ENCODE data around the gene GREB1L.
A peak's percentile ranks its signal among the peaks of the same experiment; 100 is the strongest.
"Not testable (repeated sequence)": the region's sequence is repeated elsewhere in the genome, so short reads cannot be mapped to it uniquely, and the experiment has no call there.

The GREB1L gene

GRCh38 chr18:21242141-21242779 is at the start of gene GREB1L:
Gene GREB1L (plus strand): TSS chr18:21242232. CDS start chr18:21383519, 141,287 bp downstream.
- DNase-seq, result peak; percentile 47

GRCh38 chr18:21192308-21192624 is 49.8 kb upstream of the GREB1L start:
- no peak for DNase-seq

GRCh38 chr18:21194871-21195771 is 46.9 kb upstream of the GREB1L start:
- DNase-seq, result peak; percentile 76

GRCh38 chr18:21196426-21196825 is 45.6 kb upstream of the GREB1L start:
- no peak for DNase-seq

GRCh38 chr18:21203126-21203525 is 38.9 kb upstream of the GREB1L start:
- DNase-seq, result no peak

GRCh38 chr18:21203542-21204241 is 38.3 kb upstream of the GREB1L start:
- DNase-seq, result no peak

GRCh38 chr18:21205695-21206094 is 36.3 kb upstream of the GREB1L start:
- no peak for DNase-seq

GRCh38 chr18:21210278-21210677 is 31.8 kb upstream of the GREB1L start:
- no peak for DNase-seq

GRCh38 chr18:21210784-21211183 is 31.2 kb upstream of the GREB1L start:
- DNase-seq, result no peak

GRCh38 chr18:21214409-21214808 is 27.6 kb upstream of the GREB1L start:
- not testable (repeated sequence) for DNase-seq

GRCh38 chr18:21215490-21215889 is 26.5 kb upstream of the GREB1L start:
- DNase-seq, result no peak

GRCh38 chr18:21218862-21219261 is 23.2 kb upstream of the GREB1L start:
- no peak for DNase-seq

GRCh38 chr18:21230436-21230835 is 11.6 kb upstream of the GREB1L start:
- no peak for DNase-seq

GRCh38 chr18:21241301-21242048 is 557 bp upstream of the GREB1L start:
- no peak for DNase-seq

GRCh38 chr18:21242780-21243401 is 859 bp downstream of the GREB1L start:
- no peak for DNase-seq

- no peak for DNase-seq
Measured at GRCh38 chr18:21254576-21254975, 12.5 kb downstream of the GREB1L start.

GRCh38 chr18:21255211-21255610 is 13.2 kb downstream of the GREB1L start:
- DNase-seq, result no peak

GRCh38 chr18:21257386-21257785 is 15.4 kb downstream of the GREB1L start:
- DNase-seq, result peak; percentile 67

GRCh38 chr18:21260621-21261020 is 18.6 kb downstream of the GREB1L start:
- no peak for DNase-seq

- DNase-seq, result no peak
Measured at GRCh38 chr18:21261352-21261751, 19.3 kb downstream of the GREB1L start.

- DNase-seq, result no peak
Measured at GRCh38 chr18:21262244-21262643, 20.2 kb downstream of the GREB1L start.

GRCh38 chr18:21262979-21263378 is 20.9 kb downstream of the GREB1L start:
- no peak for DNase-seq

- peak; percentile 44 for DNase-seq
Measured at GRCh38 chr18:21264651-21265050, 22.6 kb downstream of the GREB1L start.

All from kidney glomerular epithelial cell (primary cell).